Measurements from ENCODE around the gene DPYD.

DPYD gene

DNA sequence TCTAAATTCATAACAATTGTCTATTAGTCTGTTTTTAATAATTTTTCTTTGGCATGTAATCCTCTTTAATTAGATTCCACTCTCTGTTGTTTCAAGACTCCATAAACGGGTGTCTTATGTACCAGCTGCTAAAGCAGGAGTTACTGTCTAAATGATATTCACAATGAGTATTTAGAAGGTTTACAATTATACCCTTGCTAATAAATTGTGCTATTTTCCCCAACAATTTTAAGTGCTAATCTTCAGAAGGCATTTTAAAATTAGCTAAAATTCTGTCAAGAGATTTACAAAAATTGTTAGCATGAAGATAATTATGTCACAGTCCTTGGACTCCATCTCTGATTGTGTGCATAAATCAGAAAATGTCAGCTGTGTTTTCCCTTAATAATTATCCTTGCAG lies 83.7 kb downstream of the DPYD start:
- DNase-seq (ENCODE audit: low read depth): no peak

DNA sequence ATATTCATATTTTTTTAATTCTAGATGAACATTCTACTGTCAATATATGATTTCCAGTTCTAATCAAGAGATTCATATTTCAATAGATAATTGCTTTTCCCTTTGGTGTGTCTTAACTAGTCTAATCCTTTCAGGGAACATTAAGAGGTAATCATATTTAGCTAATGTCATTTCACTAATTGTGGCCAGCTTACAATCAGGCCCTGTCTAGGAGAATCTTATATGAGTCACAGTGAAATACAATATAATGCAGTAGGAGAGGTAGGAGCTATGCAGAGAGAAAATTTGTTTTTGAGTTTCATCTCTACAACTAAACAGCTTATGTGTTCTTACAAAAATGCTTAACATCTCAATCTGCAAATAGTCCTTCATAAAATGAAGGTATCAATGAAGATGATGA lies 85.9 kb downstream of the DPYD start:
- no peak for DNase-seq (ENCODE audit: low read depth)

DNA sequence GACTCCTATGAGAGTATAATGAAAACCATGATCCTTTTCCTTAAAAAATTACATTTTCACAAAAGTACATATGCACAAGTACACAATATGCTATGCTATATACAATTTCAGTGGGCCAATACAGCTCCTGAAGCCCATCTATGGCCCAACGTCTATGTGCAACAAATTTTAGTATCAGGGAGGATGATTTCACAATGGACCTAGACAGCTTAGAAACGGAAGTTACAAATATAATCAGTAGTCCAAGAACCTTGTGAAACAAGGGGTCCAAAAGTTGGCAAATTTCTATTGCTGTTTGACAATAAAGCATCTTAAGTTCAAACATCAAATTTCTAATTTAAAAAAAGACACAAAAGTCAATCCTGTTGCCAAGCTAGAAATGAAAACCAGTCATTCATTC lies 87.0 kb downstream of the DPYD start:
- no peak for DNase-seq (ENCODE audit: low read depth)

DNA sequence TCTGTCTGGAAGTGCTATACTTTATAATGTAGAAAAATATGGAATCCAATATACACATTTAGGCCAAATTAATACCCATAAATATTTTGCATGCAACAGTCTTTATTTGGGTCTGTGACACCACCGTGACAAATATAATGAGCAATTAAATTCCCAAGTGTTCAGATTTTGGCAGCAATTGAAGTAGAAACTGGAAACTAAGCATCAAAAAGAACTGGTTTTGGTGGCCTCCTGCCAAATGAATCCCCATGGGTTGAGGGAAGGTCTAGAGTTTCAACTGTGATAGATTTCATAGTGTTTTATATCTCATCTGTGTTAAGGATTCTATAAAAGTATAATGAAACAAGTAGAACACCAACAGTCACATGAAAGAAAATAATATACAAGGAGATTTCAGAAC lies 88.4 kb downstream of the DPYD start:
- no peak for DNase-seq (ENCODE audit: low read depth)

DNA sequence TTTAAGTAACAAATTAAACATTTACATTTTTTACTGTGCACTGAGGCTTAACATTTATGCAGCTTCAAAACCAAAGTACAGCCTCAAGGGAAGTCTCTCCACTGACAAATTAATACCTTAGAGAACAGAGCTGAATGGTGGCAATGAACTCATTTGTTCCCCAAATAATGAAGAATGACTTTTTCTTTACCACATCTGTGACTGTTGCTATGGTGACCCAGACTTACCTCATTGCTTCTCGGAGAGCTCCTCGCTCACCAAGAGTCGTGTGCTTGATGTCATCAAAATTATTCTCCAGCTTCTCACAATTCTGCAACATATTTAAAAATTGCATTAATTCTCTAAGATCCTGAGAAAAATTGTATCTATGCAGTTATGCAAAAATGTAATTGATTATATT lies 92.9 kb downstream of the DPYD start:
- DNase-seq (ENCODE audit: low read depth): no peak

DNA sequence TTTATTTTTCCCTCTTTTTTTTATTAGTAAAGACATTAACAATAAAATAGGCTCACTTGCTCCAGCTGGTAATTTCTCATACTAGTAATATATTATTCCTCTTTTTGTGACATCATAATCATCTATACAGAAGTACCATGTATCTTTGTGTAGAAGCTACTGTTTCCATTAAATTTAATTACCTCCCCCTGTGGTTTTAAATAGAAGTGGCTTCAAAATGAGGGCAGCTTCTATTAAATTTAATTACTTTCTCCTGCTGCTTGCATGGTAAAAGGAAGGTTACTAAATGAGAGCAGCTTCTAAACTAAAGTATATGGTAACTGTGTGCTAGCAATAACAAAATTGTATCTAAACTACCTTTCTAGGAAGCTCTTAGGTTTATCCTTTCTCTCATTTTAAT lies 94.0 kb downstream of the DPYD start:
- no peak for DNase-seq (ENCODE audit: low read depth)

DNA sequence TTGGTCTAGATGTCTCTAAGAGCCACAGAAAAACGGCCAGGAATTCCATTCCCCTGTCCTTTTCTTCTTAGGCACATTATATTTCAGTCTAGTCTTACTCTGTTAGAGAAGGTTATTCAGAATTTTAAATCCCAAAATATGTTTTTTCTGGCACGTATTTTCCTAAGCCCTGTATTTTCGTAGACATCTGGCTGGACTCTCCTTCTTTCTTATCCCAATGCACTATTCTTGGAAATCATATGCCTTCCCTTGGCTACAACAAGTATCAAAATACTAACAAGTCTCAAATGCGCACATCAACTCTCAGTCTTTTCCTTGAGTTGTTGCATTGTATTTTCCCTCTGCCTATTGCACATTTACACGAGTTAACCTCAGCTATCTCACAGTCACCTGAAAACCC lies 96.2 kb downstream of the DPYD start:
- no peak for DNase-seq (ENCODE audit: low read depth)

DNA sequence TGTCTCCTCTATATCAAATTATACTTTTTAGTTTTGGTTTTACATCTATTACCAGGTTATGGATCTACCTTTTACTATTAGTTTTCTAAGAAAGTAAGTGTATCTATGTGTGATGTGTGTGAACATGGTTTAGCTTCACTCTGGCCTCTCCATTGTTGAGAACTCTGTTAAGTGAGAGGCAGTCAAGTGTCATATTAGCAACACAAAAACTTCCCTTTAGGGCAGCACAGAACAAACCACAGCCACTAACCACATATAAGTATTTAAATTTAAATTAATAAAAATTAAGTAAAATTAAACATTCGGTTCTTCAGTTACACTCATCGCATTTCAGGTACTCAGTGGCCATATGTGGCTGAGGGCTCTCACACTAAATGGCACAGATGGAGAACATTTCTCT lies 96.6 kb downstream of the DPYD start:
- no peak for DNase-seq (ENCODE audit: low read depth)

DNA sequence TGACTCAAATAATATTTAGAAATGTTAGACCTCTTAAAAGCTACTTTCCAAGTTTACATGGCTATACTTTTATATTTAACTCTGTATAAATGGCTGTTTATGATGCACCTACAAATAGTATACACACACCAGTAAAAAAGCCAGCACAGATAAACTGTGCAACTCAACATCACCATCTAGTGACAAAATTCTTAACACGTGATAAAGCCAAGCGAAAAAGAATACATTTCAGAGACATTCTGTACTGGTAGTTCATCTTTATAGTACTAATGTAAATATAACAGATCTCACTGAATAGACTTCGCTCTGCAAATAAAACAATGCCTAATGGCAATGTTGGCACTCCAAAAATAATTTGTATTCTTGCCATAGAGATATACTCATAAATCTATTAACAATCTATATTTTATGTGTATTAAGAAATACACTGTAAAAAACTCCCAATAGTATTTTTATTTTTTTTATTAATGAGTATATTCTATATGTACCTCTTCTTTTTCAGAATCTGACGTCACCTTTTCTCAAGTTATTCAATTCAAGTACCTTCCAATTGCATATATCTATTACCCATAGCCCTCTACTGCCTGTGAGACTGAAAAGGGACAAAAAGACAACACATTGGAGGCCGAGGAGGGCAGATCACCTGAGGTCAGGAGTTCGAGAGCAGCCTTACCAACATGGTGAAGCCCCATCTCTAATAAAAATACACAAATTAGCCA lies 100.2 kb downstream of the DPYD start:
- DNase-seq (ENCODE audit: low read depth): no peak

DNA sequence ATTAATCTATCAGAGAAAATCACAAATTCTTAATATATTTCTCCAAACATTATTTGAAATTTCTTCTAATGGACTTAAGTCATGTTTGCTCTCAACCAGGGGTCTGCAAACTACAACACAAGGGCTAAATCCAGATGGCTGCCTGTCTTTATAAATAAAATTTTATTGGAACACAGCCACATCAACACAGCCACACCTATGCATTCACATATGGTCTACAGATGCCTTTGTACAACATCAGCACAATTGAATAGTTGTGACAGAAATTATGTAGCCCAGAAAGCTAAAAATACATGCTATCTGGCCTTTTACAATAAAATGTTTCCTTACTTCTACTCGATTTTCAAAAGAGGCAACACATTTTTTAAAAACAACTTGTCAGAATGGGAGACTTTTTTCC lies 103.9 kb downstream of the DPYD start:
- no peak for DNase-seq (ENCODE audit: low read depth)

DNA sequence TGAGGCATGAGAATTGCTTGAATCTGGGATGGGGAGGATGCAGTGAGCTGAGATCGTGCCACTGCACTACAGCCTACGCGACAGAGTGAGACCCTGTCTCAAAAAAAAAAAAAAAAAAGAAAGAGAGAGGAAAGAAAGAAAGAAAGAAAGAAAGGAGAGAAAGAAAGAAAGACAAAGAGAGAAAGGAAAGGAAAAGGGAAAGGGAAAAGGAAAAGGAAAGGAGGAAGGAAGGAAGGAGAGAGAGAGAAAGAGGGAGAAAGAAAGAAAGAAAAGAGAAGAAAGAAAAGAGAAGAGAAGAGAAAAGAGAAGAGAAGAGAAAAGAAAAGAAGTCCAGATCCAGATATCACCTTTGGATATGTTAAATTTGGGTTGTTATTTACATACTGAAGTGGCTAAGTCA lies 106.0 kb downstream of the DPYD start:
- DNase-seq (ENCODE audit: low read depth): no peak

DNA sequence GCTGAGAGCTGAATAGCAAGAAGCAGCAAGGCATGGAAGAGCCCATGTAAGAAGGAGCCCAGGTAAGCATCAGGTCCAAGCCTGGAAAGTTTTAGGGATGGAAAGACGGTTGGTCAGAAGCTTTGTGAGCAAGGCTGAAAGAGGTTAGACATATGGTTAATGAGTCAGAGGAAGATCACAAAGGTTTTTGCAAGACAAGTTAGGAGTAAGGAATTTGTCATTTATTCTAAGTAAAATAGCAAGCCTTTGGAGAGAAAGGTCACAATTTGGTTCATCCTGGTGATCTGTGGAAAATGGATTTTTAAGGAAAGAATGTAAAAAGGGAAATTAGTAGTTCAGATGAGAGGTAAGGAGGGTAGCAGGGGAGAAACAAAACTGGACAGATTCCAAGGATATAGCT lies 106.7 kb downstream of the DPYD start:
- DNase-seq (ENCODE audit: low read depth): no peak

DNA sequence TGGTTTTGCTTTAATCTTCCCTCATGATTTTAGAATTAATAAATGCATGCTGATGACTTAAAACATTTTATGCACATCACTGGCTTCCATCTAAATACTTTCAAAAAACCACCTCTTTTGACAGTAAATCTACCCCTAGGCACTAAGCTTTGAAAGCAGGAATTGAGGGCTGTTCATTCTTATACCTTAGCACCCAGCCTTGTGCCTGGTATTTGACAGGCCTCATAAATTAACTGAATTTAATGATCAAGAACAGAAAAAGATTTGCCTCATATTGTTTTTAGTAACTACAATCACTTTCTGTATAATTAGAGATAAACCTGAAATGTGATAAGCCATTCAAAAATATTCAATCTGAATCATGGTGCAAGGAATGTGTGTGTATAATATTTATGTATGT lies 108.8 kb downstream of the DPYD start:
- no peak for DNase-seq (ENCODE audit: low read depth)

DNA sequence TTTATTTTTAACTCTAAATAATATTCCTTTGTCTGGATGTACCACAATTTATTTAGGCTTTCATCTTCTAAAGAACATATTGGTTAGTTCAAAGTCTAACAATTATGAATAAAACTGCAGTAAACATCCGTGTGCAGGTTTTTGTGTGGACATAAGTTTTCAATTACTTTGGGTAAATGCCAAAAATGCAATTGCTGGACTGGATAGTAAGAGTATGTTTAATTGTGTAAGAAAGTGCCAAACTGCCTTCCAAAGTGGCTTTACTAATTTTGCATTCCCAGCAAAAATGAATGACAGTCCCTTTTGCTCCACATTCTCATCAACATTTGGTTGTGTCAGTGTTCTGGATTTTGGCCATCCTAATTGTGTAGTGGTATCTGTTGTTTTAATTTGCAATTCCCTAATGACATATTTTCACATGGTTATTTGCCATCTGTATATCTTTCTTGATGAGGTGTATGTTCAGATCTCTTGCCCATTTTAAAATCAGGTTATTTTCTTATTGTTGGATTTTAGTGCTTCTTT lies 113.8 kb downstream of the DPYD start:
- DNase-seq (ENCODE audit: low read depth): no peak

DNA sequence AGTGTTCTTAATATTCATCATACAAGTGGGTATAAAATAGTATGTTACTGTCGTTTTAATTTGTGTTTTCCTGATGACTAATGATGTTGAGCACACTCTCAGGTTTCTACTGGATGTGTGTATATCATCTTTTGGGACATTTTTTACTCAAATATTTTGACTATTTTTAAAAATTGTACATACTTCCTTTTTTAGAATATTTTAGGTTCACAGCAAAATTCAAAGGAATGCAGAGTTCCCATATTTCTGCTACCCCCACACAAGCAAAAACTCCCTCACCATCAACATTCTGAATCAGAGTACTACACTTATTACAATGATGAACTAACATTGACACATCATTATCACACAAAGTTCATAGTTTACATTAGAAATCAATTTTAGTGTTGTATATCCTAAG lies 114.5 kb downstream of the DPYD start:
- no peak for DNase-seq (ENCODE audit: low read depth)

DNA sequence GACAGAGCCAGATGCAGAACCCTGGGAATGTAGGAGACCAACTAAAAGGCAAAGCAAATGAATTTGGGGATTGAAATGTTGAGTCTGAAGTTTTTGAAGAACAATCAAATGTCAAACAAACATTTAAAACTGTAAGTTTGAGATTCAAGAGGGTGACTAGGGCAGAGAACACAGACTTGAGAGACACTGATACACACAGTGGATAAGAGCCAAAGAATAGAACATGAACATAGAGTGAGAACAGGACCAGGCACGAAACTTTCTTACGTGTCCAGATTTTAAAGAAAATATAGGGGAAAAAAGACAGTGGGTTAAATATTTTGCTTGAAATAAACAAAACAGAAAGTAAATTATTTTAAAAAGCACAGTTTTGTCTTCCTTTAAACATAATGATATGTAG lies 115.7 kb downstream of the DPYD start:
- no peak for DNase-seq (ENCODE audit: low read depth)

DNA sequence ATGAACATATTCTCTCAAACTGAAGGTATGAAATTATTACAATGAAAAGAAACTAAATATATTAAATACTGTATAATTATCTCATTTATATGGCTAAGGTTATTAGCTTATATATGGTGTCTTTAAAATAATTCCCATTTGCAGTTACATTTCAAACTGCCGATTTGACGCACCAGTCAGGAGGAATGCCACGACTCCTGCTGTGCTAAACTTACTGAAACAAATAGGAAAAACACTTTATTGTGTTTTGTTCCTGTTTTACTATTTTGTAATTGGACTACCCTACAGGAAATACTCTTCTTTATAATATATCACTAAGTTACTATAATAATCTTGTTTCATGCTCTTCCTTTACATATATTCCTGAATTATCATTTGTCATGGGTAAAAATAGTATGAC lies 117.8 kb downstream of the DPYD start:
- DNase-seq (ENCODE audit: low read depth): no peak

DNA sequence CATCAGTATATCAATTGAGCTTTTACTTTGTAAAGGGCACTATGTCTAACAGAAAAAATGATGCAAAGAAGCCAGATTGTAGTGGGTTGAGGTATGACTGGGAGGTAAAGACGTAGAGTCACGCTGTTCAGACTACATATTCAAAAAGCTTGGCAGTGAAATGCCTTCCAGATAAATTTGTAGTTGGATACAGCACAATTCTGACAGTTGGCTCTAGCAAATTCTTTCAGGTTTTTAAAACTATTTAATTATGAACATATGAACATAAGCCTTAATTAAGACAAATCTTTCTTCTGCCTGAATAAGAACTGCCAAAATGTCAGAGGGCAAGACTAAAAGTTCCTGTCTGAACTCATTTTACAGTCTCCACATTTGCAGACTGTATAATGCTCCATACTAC lies 118.8 kb downstream of the DPYD start:
- no peak for DNase-seq (ENCODE audit: low read depth)

DNA sequence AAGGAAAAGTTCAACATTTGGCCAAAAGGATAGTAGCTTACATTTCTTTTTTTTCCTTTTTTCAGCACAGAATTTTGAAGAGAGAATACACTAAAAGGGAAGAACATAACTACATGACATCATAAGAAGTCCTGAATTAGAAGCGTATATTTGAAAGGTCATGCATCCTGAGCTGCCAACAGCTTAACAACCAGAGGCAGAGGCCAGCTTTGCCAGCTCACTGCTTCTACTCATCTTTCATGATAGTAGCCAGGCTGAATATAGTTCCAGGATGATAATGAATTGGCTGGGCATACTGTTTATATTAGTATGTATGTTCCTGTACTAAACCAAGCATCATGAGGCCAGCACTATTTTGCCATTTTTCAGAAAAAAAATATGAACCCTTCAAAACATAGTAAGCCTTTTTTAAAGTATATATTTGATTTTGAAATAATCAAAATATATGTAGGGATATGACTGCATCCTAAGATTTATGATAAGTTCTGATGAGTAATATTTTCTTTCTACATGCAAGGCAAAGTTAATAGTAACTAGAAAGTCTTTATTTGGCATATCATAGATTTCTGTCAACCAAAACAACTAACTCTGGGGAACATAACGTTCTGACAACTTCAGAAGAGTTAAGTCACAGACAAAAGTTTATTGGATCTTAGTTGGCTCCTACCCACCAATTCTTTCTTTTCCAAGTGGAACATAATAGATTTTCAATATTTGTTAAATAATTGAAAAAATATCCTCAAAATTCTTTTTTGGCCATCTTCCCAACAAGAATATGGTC lies 123.2 kb downstream of the DPYD start:
- DNase-seq (ENCODE audit: low read depth): no peak

DNA sequence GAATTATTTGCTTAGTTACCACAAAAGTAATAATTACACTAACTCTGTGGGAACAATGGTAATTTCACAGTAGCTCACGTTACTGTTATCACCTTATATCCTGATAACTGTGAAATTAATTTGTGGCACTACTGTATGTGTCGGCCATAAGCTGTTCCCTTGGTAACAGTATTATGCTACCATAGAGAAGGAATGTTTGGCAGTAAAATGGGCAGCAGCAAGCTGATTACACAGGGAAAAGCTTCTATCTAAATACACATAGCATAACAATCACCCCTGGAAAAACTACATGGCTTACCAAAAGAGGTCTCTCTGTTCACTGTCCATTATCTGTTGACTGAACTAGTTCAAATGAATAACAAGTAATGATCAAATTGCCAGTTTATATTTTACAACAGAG lies 124.1 kb downstream of the DPYD start:
- DNase-seq (ENCODE audit: low read depth): no peak

DNA sequence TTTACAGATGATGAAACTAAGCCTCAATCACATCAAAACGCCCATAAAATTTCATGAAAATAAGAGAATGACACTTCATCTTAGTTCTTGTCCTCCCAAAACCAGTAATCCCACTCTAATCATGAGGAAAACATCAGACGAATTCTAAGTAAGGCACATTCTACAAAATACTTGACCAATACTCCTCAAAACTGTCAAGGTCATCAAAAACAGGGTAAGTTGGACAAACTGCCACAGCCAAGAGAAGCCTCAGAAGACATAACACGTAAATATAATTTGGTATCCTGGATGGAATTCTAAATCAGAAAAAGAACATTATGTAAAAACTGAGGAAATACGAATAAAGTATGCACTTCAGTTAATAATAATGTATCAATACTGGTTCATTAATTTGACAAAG lies 128.2 kb downstream of the DPYD start:
- no peak for DNase-seq (ENCODE audit: low read depth)

DNA sequence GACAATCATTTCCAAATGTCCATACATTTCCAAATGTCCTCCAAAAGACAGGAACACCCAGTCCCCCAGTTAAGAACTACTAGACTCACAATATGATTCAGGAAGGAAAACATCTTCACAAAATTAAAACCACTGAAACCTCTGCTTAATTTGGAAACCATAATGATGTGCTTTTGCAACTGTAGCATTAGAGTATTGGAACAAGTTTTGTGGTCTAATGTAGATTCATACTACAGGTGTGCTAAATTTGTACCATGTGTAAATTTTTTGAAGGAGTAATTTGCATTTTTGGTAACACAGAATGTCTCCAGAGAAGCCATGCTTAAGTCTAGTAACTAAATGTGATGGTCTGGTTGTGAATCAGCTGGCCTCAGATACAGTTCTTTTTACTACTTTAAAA lies 129.6 kb downstream of the DPYD start:
- DNase-seq (ENCODE audit: low read depth): no peak

DNA sequence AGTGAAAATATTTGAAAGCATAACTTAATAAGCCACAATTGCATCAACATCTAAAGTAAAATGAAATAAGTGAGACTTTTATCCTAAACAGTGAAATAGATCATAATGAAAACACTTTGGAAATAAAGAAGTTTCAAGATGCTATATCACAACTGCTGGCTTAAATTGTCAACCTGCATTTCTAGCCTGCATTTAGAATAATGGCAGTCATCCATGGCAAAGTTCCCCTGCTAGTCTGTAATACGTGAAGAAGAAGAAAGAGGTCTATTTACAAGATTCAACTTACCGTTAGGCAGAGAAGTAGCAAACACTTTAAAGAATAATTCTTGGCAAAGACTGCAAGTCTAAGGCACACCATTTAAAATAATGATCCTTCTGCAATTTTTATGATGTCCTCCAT lies 133.6 kb downstream of the DPYD start:
- no peak for DNase-seq (ENCODE audit: low read depth)

DNA sequence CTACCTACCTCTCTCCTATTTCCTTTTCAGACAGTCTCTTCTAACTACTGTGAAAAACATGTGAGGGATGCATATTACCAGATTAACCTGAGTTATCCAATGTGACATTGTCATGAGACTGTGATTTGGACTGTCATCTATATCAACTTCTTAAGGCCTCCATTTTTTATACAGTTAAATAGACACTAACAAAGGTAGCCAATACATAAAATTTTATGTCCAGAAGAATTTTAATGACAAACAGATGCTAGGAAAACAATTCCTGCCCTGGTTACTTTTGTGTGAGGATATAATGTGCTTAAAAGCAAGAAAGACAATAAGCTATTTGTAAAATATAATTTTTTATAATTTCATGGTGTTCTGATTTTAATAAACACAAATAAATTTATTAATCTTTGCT lies 136.2 kb downstream of the DPYD start:
- no peak for DNase-seq (ENCODE audit: low read depth)
